NT2/D1 (cell line): ENCODE measurements around the gene POMC.

ENCODE experiments used
- SUZ12 ChIP-seq: IDR thresholded peaks from 2 replicates; pipeline ENCODE4 v1.6.1; 2011; ENCODE audit not compliant: insufficient read length, insufficient read depth; ENCODE audit errors: extremely low read depth
- ZNF274 ChIP-seq: IDR thresholded peaks from 2 replicates; pipeline ENCODE4 v1.6.1; 2011; ENCODE audit warnings: mild to moderate bottlenecking, low read depth, low read length

- TF ChIP-seq SUZ12, result no peak
- TF ChIP-seq ZNF274, result no peak
Observed at GRCh38 chr2:25184254-25184653, 15.9 kb upstream of the POMC start.
